Activated CD4-positive, CD25-positive, alpha-beta regulatory T cell treated with anti-CD3 and anti-CD28 coated beads, Interleukin-2, amount 50 U/mL, for 72 hours (primary cell): ENCODE data around the gene TNIP2.

Experiments
- DNase-seq: peaks from one replicate; pipeline ENCODE4 v3.0.0; 2021

Gene TNIP2

DNA sequence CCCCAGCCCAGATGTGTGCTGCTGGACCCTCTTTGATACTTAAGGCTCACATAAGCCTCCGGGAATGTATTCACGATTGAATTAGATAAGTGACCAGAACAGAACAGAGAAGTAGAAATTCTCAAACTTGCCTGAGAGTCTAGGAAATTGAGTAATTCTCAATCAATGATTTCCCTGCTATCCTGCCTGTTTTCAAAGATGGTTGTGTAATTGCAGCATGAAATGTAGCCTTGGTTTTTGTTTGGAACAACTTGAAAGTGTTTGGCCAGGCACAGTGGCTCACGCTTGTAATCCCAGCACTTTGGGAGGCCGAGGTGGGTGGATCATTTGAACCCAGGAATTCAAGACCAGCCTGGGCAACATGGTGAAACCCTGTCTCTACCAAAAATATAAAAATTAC lies 41.2 kb downstream of the TNIP2 start:
- no peak for DNase-seq

DNA sequence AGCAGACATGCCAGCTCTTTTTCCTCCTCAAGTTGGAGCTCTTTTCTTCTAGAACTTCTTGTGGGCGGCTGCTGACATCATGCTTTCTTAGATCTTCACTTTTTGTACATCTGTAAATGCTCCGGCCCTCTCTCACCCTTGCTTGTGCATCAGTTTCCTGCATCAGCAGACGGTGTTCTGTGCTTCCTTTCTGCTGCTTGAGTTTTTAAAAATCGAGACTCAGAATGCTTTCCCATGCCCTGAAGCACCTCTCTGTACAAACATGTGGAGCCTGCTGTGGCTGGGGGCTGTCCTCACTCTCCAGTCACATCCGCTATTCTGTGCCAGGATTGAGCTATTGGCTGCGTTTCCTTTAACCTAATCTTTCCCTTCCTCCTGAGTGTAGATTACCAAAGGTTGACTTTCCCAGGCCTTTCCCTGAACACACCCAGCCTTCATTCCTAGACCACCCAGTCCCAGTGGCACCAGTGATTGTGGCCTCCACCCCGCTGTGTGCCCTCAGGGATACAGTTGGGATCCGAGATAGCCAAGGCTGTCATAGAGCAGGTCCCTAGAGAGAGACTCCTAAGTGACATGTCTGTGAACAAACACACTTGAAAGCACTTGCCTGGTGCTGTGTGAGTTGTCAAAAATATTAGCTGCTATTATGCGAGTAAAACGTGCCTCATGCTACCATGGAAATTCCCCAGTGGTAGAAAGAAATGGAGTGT lies 41.9 kb downstream of the TNIP2 start:
- DNase-seq = no peak

DNA sequence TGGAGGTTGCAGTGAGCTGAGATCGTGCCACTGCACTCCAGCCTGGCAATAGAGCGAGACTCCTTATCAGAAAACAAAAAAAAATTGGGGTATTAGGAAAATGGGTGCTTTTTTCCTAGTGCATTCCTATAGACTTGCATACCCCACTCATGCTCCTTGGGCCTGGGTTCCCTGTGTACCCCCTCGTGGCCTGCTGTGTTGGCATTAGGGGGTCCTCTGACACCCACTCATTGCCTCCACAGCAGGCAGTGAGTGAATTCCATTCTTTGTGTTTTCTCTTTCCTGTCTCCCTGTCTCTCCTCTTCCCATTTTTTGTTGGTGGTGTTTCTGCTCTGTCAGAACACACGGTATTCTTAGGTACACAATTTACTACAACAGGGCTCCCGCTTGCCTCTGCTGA lies 42.8 kb downstream of the TNIP2 start:
- DNase-seq = no peak

DNA sequence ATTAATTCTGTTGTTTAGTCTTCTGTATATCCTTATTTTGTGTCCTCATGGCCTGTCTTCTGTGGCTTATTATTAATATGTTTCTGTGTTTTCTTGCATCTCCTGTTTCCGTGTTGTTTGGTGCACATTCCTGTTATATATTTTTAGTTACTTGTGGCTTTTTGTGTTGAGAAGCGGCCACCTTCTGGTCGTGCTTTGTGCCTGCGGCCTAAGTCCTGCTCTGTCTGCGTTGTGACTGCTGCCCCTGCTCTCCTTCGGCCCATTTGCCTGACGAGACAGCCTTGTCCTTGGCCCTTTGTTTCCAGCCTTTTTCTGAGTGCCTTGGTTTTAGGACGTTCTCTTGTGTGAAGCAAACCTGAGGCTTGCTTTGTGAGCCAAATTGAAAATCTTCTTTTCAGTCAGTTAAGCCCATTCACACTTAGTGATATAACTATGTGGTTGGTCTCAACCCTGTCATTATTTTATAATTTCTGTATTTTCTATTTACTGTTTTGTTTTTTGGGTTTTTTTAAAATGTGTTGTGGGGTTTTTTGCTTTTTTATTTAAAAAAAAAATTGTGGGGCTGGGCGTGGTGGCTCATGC lies 43.8 kb downstream of the TNIP2 start:
- DNase-seq = no peak

DNA sequence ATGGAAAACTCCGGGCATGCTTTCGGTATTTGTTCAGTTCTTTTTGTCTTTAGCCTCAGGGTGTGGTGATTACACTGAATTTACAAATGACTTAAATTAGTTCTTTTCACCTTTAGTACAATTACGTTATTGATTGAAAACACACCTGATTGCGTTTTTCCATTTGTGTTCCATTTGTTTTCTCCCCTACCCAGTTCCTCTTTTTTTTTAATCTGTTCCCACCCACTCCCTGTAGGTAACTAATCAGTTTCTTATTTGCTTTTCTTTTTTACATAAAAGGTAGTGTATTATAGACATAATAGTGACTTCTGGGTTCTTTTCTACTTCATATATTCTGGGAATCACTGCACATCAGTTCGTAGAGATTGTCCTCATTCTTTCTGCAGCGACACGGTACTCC lies 53.4 kb downstream of the TNIP2 start:
- DNase-seq = no peak

DNA sequence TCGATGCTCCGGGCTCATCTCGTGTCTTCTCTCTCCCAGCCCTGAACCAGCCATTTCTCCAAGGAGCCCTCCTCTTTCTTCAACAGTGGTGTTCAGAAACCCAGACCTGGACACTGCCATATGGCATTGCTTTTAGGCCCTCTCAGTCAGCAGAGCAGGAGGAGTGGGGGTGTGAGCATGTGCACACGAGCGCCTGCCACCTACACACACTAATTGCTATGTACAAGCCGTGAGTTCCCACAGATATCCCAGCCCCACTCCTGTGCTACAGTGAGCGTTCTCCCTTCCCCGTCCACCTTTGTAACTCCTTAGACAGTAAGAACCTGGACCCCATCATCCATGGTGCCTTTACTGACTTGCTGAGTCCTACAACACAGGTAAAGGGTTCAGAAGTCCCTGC lies 53.8 kb downstream of the TNIP2 start:
- no peak for DNase-seq

DNA sequence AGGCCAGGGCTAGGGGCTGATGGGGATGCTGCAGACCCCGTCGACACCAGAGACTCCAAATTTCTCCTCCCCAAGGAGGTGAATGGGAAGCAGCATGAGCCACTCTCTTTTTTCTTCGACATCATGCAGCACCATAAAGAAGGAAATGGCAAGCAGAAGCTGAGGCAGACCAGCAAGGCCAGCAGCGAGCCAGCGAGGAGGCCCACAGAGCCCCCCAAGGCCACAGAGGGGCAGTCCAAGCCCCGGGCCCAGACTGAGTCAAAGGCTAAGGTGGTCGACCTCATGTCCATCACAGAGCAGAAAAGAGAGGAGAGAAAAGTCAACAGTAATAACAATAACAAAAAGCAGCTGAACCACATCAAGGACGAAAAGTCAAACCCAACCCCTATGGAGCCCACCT lies 56.1 kb downstream of the TNIP2 start:
- no peak for DNase-seq

DNA sequence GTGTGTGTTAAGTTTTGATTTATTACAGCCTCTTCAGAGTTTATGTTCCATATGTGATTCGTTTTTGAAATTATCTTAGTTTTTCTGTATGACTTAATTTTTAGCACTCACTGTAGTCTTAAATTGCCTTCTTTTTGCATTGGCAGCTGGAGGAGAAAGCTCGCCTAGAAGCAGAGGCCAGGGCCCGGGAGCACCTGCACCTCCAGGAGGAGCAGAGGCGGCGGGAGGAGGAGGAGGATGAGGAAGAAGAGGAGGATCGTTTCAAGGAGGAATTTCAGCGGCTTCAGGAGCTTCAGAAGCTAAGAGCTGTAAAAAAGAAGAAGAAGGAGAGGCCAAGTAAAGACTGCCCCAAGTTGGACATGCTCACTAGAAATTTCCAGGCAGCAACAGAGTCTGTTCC lies 56.6 kb downstream of the TNIP2 start:
- DNase-seq = no peak

DNA sequence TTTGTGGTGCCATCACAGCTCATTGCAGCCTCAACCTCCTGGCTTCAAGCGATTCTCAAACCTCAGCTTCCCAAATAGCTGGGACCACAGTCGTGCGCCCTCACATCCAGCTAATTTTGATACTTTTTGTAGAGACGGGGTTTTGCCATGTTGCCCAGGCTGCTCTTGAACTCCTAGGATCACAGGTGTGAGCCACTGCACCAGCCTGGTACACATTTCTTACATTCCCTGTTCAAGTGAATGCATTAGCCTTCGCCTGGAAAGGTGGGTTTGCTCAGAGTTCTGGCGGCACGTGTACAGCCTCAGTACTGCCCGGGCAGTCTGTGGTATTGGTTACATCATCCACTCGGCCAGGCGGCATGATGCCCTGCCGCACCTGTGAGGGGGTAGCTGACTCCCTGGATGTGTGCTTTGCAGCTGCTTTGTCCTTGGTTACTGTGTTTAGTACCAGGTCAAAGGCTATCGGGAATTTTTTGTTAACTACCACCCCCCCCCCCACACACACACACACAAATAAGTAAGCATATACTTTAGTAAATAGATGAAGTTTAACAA lies 57.1 kb downstream of the TNIP2 start:
- no peak for DNase-seq

DNA sequence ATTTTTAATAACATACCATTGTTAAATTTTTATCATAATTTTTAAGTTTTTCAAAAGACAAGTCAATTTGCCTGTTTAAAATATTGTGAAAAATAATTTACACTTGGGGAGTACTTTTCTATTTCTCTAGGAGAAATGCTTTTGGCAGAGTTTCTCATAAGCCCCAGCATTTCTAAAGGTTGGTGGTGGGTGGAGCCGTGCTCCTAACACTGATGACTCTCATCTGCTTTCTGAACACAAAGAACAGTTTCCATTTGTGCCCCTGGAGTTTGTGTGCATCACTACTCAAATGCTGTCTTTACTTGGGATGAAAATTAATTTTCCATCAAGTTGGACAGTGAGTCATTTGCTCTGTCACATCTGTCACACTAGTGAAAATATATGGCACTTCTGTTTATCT lies 57.6 kb downstream of the TNIP2 start:
- no peak for DNase-seq

DNA sequence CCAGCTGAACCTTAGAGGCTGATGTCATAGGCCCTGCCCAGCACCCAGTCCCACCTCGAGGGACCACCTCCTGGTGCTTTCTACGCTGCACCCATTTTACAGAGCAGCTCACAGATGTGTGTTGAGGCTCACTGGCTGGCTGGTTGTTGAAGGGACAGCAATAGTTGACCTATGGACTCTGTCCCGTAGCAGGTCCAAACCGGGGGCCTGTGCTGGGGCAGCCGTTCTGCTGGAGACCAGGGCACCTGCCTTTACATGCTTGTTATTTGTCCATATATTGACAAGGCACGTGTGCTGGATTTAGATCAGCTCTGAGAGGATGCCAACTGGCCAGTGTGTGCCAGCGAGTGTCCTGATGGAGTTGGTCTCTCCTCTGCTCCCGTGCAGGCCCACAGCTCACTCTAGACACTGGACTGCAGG lies 58.1 kb downstream of the TNIP2 start:
- DNase-seq = no peak

DNA sequence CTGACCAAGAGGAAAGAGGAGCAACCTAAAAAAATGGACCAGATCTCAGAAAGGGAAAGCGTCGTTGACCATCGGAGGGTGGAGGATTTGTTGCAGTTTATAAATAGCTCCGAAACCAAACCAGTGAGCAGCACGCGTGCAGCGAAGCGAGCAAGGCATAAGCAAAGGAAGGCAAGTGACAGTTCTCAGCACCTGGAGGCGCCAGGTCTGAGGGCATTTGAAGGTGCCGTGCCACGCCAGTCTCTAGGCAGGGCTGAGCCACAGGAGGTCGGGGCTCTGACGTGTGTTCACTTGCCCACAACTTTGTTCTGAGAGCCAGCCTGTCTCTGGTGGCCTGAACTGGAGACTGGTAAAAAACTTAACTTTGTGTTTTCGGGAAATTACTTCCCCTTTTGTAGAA lies 59.7 kb downstream of the TNIP2 start:
- no peak for DNase-seq

DNA sequence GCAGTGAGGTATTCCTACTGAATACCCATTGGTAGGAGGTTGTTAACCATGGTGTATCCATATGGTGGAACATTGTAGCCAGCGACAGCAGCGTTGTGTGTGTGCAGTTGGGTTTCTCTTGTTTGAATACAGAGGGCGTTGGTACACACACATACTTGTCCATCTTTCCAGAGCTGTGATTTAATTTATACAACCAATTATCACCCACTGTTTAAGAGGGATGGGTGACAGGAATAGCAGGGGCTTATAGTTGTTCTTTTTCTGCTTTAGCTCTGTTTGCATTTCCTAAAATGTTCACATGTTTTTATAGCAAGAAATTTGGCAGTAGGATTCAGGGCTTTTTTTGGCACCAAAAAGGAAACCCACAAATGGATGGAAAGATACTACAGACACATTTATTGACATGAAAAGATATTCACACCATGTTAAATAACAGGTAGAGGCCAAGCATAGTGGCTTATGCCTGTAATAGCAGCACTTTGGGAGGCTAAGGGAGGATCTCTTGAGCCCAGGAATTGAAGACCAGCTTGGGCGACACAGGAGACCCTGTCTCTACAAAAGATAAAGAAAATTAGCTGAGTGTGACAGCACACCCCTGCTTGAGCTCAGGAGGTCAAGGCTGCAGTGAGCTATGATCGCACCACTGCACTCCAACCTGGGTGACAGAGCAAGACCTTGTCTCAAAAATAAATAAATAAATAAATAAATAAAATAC lies 60.6 kb downstream of the TNIP2 start:
- no peak for DNase-seq

DNA sequence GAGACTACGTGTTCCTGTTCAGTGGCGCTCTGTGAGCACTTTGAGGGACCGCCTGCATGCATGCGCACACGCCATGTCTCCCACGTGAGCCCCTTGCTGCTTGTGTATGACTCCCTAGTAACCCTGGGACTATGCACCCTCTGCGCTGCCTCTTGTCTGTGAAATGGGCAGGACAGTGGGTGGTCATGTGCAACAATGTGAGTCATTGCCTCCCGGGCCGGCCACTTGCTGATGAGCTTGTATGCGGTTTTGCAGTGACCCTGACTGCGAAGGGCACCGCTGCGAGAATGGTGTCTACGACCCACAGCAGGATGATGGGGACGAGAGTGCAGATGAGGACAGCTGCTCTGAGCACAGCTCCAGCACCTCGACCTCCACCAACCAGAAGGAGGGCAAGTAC lies 61.4 kb downstream of the TNIP2 start:
- no peak for DNase-seq

DNA sequence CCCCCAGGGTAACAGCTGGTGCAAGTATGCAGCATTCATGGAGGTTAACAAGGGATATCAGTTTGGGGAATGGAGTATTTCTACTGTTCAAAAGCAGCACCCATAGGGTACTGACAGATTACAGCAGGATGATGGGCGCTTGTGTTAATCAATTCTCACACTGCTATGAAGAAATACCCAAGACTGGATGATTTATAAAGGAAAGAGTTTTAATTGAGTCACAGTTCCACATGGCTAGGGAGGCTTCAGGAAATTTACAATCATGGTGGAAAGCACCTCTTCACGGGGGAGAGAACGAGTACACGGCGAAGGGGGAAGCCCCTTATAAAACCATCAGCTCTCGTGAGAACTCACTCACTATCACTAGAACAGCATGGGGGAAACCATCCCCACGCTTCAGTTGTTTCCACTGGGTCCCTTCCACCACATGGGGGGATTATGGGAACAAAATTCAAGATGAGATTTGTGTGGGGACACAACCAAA lies 64.1 kb downstream of the TNIP2 start:
- no peak for DNase-seq
